IPS-NIHi11 (cell line): ENCODE results near the gene THAP6.
"Not testable (repeated sequence)": the region's sequence is repeated elsewhere in the genome, so short reads cannot be mapped to it uniquely, and the experiment has no call there.

ENCODE experiments used
- DNase-seq: peaks from one replicate; pipeline ENCODE4 v3.0.0; 2012; ENCODE audit warnings: mixed read lengths, low spot score

THAP6 gene

DNA sequence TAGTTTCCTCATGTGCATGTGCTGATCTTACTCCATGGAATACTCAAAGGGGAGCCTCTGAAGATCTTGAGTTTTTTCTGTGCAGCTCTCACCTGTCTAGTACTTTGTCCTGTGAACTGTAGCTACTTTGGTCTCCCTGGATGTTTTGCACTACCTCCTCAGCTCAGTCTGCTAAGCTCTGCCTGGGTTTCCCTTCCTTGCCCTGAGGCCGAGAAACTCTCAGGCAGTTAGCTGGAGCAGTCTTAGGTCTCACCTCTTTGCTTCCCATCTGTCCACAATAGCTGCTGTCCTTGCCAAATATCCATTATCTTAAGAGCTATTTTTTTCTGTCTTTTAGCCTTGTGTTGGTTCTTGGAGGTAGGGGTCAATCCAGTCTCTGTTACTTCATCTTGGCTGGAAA, 11.6 kb downstream of the THAP6 start:
- DNase-seq = no peak

DNA sequence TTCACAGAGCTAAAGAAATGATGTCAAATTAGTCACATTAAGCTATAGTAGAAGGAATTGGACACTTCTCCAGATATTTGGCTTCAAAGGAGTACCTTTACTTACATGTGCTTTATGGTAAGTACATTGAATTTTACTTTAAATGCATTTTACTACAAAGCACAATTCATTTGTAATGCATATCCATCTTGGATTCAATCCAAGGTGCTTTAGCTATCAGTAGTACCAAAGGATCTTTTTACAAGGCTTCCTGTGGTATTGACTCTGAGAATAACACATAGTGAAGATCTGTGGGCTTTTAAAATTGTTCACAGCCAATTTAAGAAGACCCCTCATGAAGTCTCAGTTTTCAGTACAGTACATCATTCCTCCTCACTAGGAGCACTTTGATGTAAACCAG, 13.2 kb downstream of the THAP6 start:
- no peak for DNase-seq

DNA sequence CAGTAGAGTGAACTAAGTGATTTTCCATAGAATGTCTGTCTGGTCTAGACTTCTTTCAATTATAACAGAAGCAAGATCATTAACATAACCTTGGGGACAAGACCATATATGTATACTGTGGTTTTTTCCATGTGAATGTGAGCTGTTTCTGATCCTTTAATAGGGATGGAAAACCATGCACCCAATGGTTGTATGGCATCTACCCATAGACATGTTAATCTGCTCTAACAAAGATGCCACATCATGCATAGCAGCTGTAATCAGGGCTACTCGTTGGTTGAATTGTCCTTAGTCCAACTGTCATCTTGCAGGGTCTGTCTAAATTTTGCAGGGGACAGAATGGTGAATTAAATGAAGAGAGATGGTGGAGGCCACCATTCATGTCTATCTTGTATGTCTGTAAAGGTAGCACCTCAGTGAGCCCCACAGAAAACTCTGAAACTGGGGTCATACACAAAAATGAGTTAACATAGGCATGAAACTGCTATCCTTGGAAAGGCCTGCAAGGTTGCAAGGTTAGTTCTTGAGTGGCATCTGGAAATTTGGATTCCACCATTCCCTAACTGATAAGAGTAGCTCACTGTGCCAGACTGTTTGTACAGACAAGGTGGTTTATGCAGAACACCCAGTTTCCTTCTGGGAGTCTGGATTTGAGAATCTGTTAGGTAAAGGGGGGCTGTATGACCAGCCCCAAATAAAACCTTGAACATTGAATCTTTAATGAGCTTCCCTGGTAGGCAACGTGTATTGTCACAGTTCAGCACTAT, 16.5 kb downstream of the THAP6 start:
- no peak for DNase-seq

DNA sequence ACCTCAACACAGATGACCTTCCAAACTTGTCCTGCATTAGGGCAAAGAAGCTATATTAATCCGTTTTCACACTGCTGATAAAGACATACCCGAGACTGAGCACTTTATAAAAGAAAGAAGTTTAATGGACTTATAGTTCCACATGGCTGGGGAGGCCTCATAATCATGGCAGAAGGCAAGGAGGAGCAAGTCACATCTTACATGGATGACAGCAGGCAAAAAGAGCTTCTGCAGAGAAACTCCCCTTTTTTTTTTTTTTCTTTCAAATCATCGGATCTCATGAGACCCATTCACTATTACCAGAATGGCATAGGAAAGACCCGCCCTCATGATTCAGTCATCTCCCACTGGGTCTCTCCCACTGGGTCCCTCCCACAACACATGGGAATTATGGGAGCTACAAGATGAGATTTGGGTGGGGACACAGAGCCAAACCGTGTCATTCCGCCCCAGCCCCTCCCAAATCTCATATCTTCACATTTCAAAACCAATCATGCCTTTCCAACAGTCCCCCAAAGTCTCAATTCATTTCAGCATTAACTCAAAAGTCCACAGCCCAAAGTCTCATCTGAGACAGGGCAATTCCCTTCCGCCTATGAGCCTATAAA, 17.4 kb downstream of the THAP6 start:
- not testable (repeated sequence) for DNase-seq

DNA sequence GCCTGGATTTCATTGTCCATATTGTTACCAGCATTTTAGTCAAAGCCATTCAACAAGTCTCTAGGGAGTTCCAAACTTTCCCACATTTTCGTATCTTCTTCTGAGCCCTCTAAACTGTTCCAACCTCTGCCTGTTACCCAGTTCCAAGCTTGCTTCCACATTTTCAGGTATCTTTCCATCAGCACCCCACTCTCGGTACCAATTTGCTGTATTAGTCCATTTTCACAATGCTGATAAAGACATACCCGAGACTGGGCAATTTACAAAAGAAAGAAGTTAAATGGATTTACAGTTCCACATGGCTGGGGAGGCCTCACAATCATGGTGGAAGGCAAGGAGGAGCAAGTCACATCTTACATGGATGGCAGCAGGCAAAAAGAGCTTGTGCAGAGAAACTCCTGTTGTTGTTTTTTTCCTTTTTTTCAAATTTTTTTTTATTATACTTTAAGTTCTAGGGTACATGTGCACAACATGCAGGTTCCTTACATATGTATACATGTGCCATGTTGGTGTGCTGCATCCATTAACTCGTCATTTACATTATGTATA, 19.1 kb downstream of the THAP6 start:
- not testable (repeated sequence) for DNase-seq

DNA sequence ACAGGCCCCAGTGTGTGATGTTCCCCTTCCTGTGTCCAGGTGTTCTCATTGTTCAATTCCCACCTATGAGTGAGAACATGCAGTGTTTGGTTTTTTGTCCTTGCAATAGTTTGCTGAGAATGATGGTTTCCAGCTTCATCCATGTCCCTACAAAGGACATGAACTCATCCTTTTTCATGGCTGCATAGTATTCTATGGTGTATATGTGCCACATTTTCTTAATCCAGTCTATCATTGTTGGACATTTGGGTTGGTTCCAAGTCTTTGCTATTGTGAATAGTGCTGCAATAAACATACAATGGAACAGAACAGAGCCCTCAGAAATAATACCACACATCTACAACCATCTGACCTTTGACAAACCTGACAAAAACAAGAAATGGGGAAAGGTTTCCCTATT, 19.7 kb downstream of the THAP6 start:
- DNase-seq = not testable (repeated sequence)

DNA sequence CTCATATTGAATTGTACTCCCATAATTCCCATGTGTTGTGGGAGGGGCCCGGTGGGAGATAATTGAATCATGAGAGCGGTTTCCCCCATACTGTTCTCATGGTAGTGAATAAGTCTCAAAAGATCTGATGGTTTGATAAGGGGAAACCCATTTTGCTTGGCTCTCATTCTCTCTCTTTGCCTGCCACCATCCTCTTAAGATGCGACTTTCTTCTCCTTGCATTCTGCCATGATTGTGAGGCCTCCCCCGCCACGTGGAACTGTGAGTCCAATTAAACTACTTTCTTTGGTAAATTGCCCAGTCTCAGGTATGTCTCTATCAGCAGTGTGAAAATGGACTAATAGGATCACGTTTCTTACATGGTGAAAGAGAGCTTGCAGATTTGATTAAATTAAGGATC, 23.0 kb downstream of the THAP6 start:
- not testable (repeated sequence) for DNase-seq

DNA sequence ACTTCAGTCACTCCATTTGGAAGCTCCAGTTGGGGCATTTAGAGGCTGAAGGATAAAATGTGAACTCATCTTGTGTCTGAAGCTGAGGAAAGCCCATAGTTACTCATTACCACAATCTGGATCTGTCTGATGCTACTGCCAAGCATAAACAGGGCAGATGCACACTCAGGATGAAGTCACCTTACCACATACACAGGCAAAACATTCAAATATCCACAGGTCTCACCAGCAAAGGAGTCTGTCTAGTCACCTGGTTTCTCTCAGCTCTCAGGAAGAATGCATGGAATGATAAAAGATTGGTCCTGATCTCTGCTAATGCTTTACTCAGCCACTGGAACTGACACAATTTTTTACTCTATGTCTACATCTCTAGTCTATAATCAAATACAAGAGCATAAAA, 28.6 kb downstream of the THAP6 start:
- DNase-seq = no peak

DNA sequence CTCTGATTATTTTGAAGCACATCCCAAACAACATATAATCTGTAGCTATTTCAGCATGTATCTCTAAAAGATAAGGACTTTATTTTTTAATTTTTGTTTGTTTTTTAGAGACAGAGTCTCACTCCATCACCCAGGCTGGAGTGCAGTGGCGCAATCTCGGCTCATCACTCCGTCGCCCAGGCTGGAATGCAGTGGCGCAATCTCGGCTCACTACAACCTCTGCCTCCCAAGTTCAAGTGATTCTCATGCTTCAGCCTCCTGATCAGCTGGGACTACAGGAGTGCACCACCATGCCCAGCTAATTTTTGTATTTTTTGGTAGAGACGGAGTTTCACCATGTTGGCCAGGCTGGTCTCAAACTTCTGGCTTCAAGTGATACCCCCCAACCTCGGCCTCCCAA, 29.9 kb downstream of the THAP6 start:
- DNase-seq = not testable (repeated sequence)

DNA sequence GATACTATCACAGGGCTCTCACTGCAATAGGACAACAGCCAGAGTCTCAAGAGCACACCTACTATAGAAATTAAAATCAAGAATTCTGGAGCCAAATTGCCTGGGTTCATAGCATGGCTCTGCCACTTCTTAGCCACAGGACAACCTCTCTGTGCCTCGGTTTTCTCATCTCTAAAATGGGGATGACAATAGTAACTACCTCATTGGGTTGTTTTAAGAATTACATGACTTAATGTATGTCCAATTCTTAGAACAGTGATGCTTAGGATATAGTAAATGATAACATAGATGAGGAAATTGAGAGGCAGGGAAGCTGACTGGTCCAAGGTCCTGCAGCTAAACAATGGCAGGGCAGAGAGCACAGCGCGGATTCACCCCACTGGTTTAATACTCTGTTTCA, 30.6 kb downstream of the THAP6 start:
- DNase-seq = no peak

DNA sequence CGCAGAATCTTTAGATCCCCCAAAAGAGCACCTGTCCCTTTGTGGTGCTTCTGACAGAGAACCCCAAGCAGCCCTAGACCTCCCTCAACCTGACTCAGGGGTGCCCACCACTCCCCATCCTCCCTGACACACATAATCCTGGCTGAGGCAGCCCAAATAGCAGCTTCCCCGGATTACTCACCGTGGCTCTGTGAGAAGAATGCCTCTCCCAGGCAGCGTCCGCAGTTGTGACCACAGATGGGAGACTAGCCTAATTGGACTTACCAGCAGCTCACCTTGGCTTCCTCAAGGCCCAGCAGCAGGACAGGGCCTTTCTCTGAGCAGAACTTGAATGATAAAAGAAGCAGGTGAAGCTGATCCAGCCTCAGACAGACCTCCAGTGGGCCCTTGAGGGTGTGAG, 31.3 kb downstream of the THAP6 start:
- no peak for DNase-seq

DNA sequence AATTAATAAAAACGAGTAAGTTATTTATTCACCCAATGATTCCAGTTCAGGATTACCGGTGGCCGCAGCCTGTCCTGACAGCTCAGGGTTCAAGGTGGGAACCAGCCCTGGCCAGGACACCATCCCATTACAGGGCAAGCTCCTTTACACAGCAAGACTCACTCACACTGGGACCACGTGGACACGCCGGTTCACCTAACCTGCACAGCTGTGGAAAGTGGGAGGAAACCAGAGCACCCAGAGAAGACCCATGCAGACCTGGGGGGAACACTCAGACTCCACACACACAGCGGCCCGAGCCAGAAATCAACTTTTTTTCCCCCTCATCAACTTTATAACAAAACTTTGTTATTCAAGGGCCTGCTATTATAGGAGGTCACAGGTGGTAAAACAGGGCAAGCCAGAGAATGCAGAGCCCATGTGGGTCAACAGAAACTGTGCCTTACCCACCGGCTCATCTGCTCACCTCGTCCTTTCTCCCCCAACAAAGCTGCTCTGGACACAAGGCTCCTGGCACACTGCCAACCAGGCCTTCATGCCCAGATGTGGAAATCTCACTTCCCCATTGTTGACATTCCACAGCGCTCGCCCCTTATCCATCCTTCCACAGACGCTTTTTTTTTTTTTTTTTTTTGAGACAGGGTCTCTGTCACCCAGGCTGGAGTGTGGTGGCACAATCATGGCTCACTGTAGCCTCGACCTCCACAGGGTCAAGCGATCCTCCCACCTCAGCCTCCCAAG, 33.5 kb downstream of the THAP6 start:
- DNase-seq = no peak

DNA sequence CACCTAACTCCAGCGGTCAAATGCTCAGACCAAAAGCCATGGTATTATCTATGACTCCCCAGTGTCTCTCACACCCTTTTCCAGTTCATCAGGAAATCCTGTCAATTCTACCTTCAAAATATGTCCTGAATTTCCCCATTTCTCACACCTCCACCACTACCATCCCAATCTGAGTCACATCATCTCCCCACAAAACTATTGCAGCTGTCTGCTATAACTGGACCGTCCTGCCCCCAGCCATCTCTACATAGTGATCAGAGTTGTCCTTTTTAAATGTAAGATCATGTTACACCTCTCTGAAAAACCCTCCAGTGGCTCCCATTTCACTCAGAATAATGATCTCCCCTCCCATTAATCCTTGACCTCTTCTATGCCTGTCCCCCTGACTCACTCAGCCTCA, 34.7 kb downstream of the THAP6 start:
- DNase-seq = no peak

DNA sequence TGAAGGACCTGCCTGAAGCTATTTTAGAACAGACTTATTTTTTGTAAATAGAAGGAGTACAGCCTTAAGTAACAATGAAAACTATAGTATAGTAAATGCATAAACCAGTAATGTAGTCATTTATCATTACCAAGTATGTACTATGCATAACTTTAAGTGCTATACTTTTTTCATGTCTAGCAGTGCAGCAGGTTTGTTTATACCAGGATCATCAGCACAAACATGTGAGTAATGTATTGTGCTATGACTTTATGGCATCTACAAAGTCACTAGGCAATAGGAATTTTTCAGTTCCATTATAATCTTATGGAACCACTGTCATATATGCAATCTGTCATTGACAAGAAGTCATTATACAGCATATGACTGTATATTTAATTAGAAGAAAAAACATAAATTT, 38.2 kb downstream of the THAP6 start:
- no peak for DNase-seq

DNA sequence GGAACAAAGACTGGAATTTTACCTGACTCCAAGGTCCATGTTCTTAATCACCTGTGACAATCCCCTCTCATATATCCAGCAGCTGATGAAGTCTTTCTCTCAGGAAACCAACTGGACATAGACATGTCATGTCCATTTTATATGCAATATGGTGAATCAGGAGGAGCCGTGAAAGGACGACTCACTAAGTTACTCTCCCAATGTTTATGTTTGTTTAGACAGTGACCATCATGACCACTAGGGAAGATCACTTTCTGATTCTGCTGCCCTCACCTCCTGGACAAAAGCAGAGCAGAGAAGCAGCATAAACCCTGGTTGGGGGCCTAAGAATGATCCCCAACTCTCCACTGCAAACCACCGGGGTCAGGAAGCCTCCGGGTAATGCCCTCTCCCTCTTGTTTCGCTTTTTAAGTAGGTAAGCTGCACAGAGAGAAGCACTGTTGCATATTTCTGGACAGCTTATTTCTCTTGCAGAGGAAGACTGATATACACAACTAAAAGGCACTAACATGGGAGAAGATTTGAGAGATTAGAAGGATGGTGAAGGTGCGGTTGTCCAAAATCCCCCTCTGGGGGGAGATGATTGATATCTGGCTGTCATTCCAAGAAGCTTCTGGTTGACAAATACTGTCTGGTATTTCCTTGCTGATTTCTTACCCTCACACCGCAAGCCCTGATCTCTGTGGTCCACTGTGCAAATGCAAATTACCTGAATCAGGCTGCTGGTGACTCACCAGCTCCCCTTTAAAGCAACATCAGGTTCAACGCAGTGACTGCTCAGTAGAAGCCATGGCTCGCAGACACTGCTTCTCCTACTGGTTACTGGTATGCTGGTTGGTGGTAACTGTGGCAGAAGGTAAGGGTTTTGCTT, 41.3 kb downstream of the THAP6 start, which contains the start of gene ODAPH:
Gene ODAPH (plus strand): TSS at position 773 of the 871 bp plus-strand sequence. CDS start 17 bp downstream, at position 790.
- DNase-seq = peak; percentile 25

DNA sequence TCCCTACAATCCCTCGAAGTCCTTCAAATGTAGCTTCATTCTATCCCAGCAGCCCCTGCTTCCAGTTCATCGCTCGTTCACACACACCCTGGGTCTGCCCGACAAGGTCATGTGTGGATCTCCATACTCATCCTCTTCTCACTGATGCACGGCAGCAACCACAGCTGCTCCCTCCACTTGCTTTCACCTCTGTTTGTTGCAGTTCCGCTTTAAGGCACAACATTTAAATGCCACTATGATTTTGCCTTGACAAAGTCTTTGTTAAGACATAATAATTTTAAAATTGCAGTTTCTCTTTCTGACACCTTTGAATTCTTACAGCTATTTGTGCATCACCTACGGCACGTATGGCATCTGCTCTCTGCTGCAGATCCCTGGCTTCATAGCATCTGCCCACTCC, 43.4 kb downstream of the THAP6 start:
- DNase-seq = no peak

DNA sequence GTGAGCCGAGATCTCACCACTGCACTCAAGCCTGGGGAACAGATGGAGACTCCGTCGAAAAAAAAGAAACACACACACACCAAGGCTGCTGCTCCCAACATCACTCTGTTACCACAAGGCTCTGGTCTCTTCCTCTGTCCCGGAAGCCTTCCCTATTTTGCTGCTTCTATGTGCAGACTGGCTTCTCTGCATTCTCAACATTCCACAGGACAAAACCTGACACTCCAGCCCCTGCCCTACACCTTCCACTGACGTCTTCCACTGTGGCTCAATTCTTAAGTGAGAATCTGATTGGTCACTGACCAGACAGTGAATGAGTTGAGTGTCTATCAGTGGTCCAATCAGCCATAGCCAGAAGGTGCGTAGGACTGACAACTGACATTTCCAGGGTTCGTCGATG, 47.5 kb downstream of the THAP6 start:
- peak; percentile 65 for DNase-seq

DNA sequence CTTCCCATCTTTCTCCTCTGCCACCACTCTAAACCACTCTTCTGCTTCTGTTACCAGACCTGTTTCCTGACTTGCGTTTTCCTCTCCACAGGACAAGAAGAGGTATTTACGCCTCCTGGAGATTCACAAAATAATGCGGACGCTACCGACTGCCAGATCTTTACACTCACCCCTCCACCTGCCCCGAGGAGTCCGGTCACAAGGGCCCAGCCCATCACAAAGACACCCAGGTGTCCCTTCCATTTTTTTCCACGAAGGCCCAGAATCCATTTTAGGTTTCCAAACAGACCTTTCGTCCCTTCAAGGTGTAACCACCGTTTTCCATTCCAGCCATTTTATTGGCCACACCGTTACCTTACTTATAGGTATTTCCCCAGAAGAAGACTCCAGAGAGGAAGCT, 49.8 kb downstream of the THAP6 start:
- DNase-seq = no peak

DNA sequence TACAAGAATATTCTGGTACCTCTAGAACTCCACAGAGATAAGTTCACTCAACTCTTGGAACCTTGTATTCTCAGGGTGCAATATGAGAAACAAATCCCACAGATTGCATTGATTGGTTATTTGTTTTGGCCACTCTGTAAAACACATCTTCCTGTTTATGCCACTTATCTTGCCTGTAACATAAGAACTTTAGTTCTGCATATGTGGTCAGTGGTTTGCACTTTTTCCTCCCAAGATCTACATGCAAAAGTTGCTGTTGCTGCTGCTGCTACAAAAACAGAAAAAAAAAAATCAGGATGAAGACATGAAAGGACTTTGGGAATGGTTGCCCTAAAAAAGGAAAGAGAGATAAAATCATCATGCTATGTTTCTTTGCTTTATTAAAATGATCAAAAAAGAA, 51.2 kb downstream of the THAP6 start:
- DNase-seq = no peak

DNA sequence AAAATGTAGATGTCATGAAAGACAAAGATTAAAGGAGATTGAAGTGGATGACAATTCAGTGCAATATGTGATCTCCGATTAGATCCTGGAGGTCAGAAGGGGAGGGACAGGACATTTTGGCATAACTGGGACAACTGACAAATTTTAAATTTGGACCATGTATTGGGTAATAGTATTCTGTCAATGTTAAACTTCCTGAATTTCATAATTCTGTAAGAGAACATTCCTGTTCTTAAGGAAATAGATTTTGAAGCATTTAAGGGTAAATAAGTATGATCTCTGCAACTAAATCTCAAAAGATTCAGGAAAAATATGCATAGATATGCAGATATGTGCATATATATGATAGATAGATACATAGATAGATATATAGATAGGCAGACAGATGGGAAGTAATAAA, 52.6 kb downstream of the THAP6 start:
- no peak for DNase-seq

DNA sequence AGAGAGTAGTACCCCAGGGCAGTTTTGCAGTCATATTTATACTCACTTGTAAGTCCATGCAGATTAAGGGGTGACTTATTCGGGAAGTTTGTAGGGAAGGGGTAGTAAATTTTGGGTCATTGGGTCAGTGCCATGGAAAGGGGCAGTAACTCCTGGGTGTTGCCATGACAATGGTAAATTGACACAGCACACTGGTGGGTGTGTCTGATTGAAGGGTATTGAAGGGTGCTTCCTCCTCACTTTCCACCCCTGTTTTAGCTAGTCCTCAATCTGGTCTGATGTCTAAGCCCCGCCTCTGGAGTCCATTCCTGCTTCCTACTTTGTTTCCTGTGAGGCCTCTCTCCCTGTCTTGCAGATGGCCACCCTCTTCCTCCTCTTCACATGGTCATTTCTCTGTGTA, 53.5 kb downstream of the THAP6 start:
- DNase-seq = no peak
